GM18873 (cell line): ENCODE measurements around the gene ATRX.
"Not testable (repeated sequence)": the region's sequence is repeated elsewhere in the genome, so short reads cannot be mapped to it uniquely, and the experiment has no call there.

Experiments used
- ATAC-seq: cut with Tn5 transposase; IDR thresholded peaks from one replicate; pipeline ENCODE4 v1.9.1; 2021; ENCODE audit warnings: mild to moderate bottlenecking, moderate library complexity, moderate number of reproducible peaks; ENCODE audit not compliant: unreplicated experiment, low FRiP score

The ATRX gene

GRCh38 chrX:77510007-77510406, 276.0 kb downstream of the ATRX start:
- ATAC-seq, result no peak

- ATAC-seq, result no peak
Measured at GRCh38 chrX:77505227-77505626, 280.8 kb downstream of the ATRX start.

- no peak for ATAC-seq
Measured at GRCh38 chrX:77502951-77503525, 283.0 kb downstream of the ATRX start.

- not testable (repeated sequence) for ATAC-seq
Measured at GRCh38 chrX:77500164-77500563, 285.9 kb downstream of the ATRX start.

- ATAC-seq, result no peak
Measured at GRCh38 chrX:77493677-77494553, 292.1 kb downstream of the ATRX start.

GRCh38 chrX:77484045-77484444, 302.0 kb downstream of the ATRX start:
- ATAC-seq, result no peak

- no peak for ATAC-seq
Measured at GRCh38 chrX:77455437-77455836, 330.6 kb downstream of the ATRX start.
